Heart right ventricle (tissue), 16 donors: ENCODE measurements around the gene CREB5. TPM values are rescaled to one million over a fixed set of nuclear protein-coding genes. Genes with fewer than 3 reads are reported as not detected.

Experiments used
- ATAC-seq, 8 donors: fragments of 200-7000 bp; cut with Tn5 transposase; one replicate each; pipeline ENCODE4 v1.9.1; 2020; ENCODE audit warnings: mild to moderate bottlenecking in 8 of 8, moderate library complexity in 8 of 8, moderate number of reproducible peaks in 1 of 8
- DNase-seq, 2 donors: peaks; one replicate each; pipeline ENCODE4 v3.0.0-alpha.2; 2020
- H3K27ac ChIP-seq, 10 donors: fragments of 200-600 bp; sonication (generic) in 2 of 10; one replicate each; pipeline versions ENCODE4 v1.5.0 to v1.8.0; 2020 to 2022; ENCODE audit warnings: mild to moderate bottlenecking in 3 of 10
- H3K27me3 ChIP-seq, 7 donors: fragments of 200-600 bp; one replicate each; pipeline ENCODE4 v1.8.0; 2021 to 2022; ENCODE audit warnings: mild to moderate bottlenecking in 2 of 7
- H3K36me3 ChIP-seq, 9 donors: fragments of 200-600 bp; sonication (generic) in 1 of 9; one replicate each; pipeline versions ENCODE4 v1.5.0 to v1.8.0; 2020 to 2022; ENCODE audit warnings: mild to moderate bottlenecking in 2 of 9
- H3K4me1 ChIP-seq, 9 donors: fragments of 200-600 bp; sonication (generic) in 1 of 9; one replicate each; pipeline versions ENCODE4 v1.5.0 to v1.8.0; 2020 to 2022; ENCODE audit warnings: mild to moderate bottlenecking in 4 of 9
- H3K4me3 ChIP-seq, 10 donors: fragments of 200-600 bp; sonication (generic) in 2 of 10; one replicate each; pipeline versions ENCODE4 v1.5.0 to v1.8.0; 2020 to 2022; ENCODE audit warnings: mild to moderate bottlenecking in 7 of 10, moderate library complexity in 2 of 10
- H3K9me3 ChIP-seq, 11 donors: fragments of 200-600 bp in 10 of 11; sonication (generic) in 2 of 11; one replicate each; pipeline versions ENCODE4 v1.5.0 to v1.8.0; 2013 to 2022; ENCODE audit warnings: mild to moderate bottlenecking in 2 of 11, control low read depth in 1 of 11, moderate library complexity in 1 of 11
- CTCF ChIP-seq, 9 donors: fragments of 200-600 bp; sonication (generic) in 2 of 9; IDR thresholded peaks; one replicate each; pipeline versions ENCODE4 v1.5.0 to v1.8.0; 2021 to 2022; ENCODE audit warnings: antibody characterized with exemption in 9 of 9, mild to moderate bottlenecking in 5 of 9, moderate library complexity in 1 of 9
- WGBS, 2 donors: extraction: QIAGEN DNeasy Blood & Tissue Kit; methylation state at CpG; one replicate each; pipeline ENCODE4 v1.1.7; 2013; ENCODE audit warnings: inconsistent platforms in 1 of 2; 5-methylcytosine and 5-hydroxymethylcytosine counted together
- intact Hi-C, 10 donors: fragments of 100-400 bp; cut with DNase I; formaldehyde crosslinking; loops; one replicate each; pipeline versions ENCODE4 v1.11.1 to v1.14.2; 2022
- polyA plus RNA-seq, 2 donors: library from polyadenylated mRNA; stranded (reverse); fragments of 200-250 nt; gene quantifications; one replicate each; pipeline ENCODE4 v1.2.3, GENCODE V29; 2013
- total RNA-seq, 10 donors: library from RNA; stranded (reverse); fragmentation: NEBNext Ultra II Directional in 3 of 10; extraction: Animal tissue kit (Norgen Biotek cat#: 25700) in 3 of 10; gene quantifications; one replicate each; pipeline versions ENCODE4 v1.2.1 to v1.2.4, GENCODE V29; 2021 to 2023
- donor health status: Arrhythmogenic right ventricular cardiomyopathy.
- donor health status: ischemic (EF 13 %, LVEDD 7.1; RV severe dilation, severe dysfunction).
- donor health status: healthy with polysubstance abuse.
- donor health status: DM: no; HTN: yes; CAD: no.
- donor health status: DM: no; HTN: no; CAD: no.
- donor health status: ischemic (EF 25% LVEDD 6.9; RV normal size, moderate dysfunction).
- donor health status: ischemic (EF 25% LVEDD 5.7; RV mildly dilated, moderate dysfunction).
- donor health status: healthy.
- donor health status: DM: yes; HTN: yes; CAD: no.
- donor health status: Ischemic cardiomyopathy.
- donor health status: ischemic (EF 35%, LVEDD 5.7; RV mildly dilated, moderate dysfunction).
- donor health status: nonischemic (EF 11% LVEDD 7.7; RV severe dilation, severe dysfunction).
- donor health status: DM: yes; HTN: yes; CAD: no.
- donor health status: PGD.
- donor health status: ischemic (EF 29% LVEDD 5.4; RV normal size, mild dysfunction).
- donor health status: nonischemic (EF 23%, LVEDD 6.1; RV moderate dilation, normal function).

CREB5 gene
- total and polyA plus RNA-seq, 12 donors, result 4.7 to 170 (median 19.0) TPM

GRCh38 chr7:28798274-28798673, 386.0 kb downstream of the CREB5 start:
- ATAC-seq (no peak), DNase-seq (no peak)
- intact Hi-C loops, result no loop called here
- no peaks in the 10 kb centered on the region for H3K36me3 ChIP-seq
- no peaks in the 10 kb centered on the region for H3K9me3 ChIP-seq
- H3K4me3 ChIP-seq, result no peak overlapping the region
- peaks cover 0 to 8% (median 0%) of the 10 kb centered on the region in 9 donors for H3K4me1 ChIP-seq
- 91 to 95% methylated on average over 15 of the region's 15 CpGs for WGBS, 2 donors
- no peak for TF ChIP-seq CTCF (IDR thresholded peaks at IDR 0.05)
- no peak overlapping the region for H3K27ac ChIP-seq
- H3K27me3 ChIP-seq, result no peaks in the 10 kb centered on the region

- Histone ChIP-seq H3K27ac (peak overlapping the region in 1 of 10 donors; percentile 13), H3K27me3 (no peaks in the 10 kb centered on the region), H3K4me3 (no peak overlapping the region), H3K36me3 (peaks cover 0 to 11% (median under 1%) of the 10 kb centered on the region in 9 donors), H3K9me3 (no peaks in the 10 kb centered on the region), H3K4me1 (peaks cover 0 to 8% (median 0%) of the 10 kb centered on the region in 9 donors)
- no peak for TF ChIP-seq CTCF (IDR thresholded peaks at IDR 0.05)
- DNase-seq, result no peak
- no peak for ATAC-seq
- WGBS, 2 donors, result 71 to 79% methylated on average over 1 of the region's 1 CpG
- intact Hi-C loops, result no loop called here
These were observed 387.3 kb downstream of the CREB5 start for GRCh38 chr7:28799619-28800018.

GRCh38 chr7:28800150-28800549, 387.8 kb downstream of the CREB5 start:
- Histone ChIP-seq H3K27me3 (no peaks in the 10 kb centered on the region), H3K4me3 (no peak overlapping the region), H3K4me1 (peaks cover 0 to 8% (median 0%) of the 10 kb centered on the region in 9 donors), H3K27ac (peak overlapping the region in 1 of 10 donors; percentile 59), H3K9me3 (no peaks in the 10 kb centered on the region), H3K36me3 (peaks cover 0 to 17% (median 4%) of the 10 kb centered on the region in 9 donors)
- intact Hi-C loops, result no loop called here
- WGBS, 2 donors, result 93 to 94% methylated on average over 7 of the region's 7 CpGs
- peak in 7 of 8 donors; percentile 41 to 76 (median 58) for ATAC-seq
- TF ChIP-seq CTCF (IDR thresholded peaks at IDR 0.05), result no peak
- DNase-seq, result peak in 1 of 2 donors; percentile 15

- no peak for DNase-seq
- H3K4me3 ChIP-seq, result no peak overlapping the region
- ATAC-seq, result no peak
- peaks cover 0 to 31% (median 12%) of the 10 kb centered on the region in 9 donors for H3K36me3 ChIP-seq
- no peak for TF ChIP-seq CTCF (IDR thresholded peaks at IDR 0.05)
- H3K27ac ChIP-seq, result no peak overlapping the region
- intact Hi-C loops, result no loop called here
- peaks cover 0 to 8% (median 0%) of the 10 kb centered on the region in 9 donors for H3K4me1 ChIP-seq
- WGBS, 2 donors, result 71 to 80% methylated on average over 5 of the region's 5 CpGs
- H3K9me3 ChIP-seq, result no peaks in the 10 kb centered on the region
- H3K27me3 ChIP-seq, result no peaks in the 10 kb centered on the region
These were observed 390.1 kb downstream of the CREB5 start for GRCh38 chr7:28802450-28802849.
